Neural crest cell (in vitro differentiated cells): ENCODE results near the gene LPXN. TPM values are rescaled to one million over a fixed set of nuclear protein-coding genes. Genes with fewer than 3 reads are reported as not detected.
A peak's percentile ranks its signal among the peaks of the same experiment; 100 is the strongest.
"Not testable (repeated sequence)": the region's sequence is repeated elsewhere in the genome, so short reads cannot be mapped to it uniquely, and the experiment has no call there.

Source experiments
- DNase-seq: peaks from one replicate; pipeline ENCODE4 v3.0.0; 2021; ENCODE audit warnings: low read depth, mixed read lengths, low spot score
- H3K27ac Mint-ChIP-seq: one replicate; pipeline ENCODE4 v1.8.0; 2021; ENCODE audit warnings: mild to moderate bottlenecking, mixed read lengths; ENCODE audit not compliant: unreplicated experiment
- H3K27me3 Mint-ChIP-seq: 2 replicates; pipeline ENCODE4 v1.8.0; 2021; ENCODE audit warnings: low read depth, mild to moderate bottlenecking, mixed read lengths
- H3K36me3 Mint-ChIP-seq: 2 replicates; pipeline ENCODE4 v1.8.0; 2021; ENCODE audit warnings: low read depth, mild to moderate bottlenecking, mixed read lengths
- H3K4me1 Mint-ChIP-seq: 2 replicates; pipeline ENCODE4 v1.8.0; 2021; ENCODE audit warnings: mixed read lengths
- H3K4me3 Mint-ChIP-seq: one replicate; pipeline ENCODE4 v1.8.0; 2021; ENCODE audit warnings: mild to moderate bottlenecking, mixed read lengths
- H3K9me3 Mint-ChIP-seq: 2 replicates; pipeline ENCODE4 v1.8.0; 2021; ENCODE audit warnings: mixed read lengths
- CTCF ChIP-seq: fragments of 200-600 bp; sonication (generic); conservative IDR thresholded peaks from 2 replicates; pipeline ENCODE4 v1.5.0; 2021; ENCODE audit warnings: antibody characterized with exemption, mild to moderate bottlenecking
- total RNA-seq: library from RNA; stranded (reverse); gene quantifications from 2 replicates; pipeline ENCODE4 v1.2.1, GENCODE V29; 2021

Gene LPXN
- total RNA-seq, 1 donor from 2014 or later: 3.1 TPM

DNA sequence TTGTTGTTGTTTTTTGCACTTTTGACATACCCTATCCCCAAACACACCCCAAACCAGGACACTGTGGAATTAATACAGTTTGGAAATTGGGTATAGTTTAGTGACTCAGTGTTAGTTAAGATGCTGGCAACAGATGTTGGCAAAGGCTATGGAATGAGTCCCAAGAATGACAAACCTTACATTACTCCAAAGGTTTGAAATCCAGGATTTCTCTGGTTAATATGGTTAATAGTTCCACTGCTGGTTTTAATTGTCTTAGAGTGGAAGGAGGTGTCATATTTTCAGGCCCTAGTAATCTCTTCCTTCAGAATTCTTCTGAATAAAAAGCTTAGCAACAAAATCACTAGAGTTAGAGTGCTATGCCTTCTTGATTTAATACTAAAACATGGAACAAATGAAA, 775 bp downstream of the LPXN start:
- Mint-ChIP-seq H3K27ac (no peak overlapping the region), H3K36me3 (no peaks in the 10 kb centered on the region), H3K4me1 (peaks cover 18% of the 10 kb centered on the region), H3K27me3 (peaks cover 3% of the 10 kb centered on the region), H3K4me3 (peak overlapping the region; percentile 17), H3K9me3 (no peaks in the 10 kb centered on the region)
- no peak for DNase-seq
- TF ChIP-seq CTCF: no peak

DNA sequence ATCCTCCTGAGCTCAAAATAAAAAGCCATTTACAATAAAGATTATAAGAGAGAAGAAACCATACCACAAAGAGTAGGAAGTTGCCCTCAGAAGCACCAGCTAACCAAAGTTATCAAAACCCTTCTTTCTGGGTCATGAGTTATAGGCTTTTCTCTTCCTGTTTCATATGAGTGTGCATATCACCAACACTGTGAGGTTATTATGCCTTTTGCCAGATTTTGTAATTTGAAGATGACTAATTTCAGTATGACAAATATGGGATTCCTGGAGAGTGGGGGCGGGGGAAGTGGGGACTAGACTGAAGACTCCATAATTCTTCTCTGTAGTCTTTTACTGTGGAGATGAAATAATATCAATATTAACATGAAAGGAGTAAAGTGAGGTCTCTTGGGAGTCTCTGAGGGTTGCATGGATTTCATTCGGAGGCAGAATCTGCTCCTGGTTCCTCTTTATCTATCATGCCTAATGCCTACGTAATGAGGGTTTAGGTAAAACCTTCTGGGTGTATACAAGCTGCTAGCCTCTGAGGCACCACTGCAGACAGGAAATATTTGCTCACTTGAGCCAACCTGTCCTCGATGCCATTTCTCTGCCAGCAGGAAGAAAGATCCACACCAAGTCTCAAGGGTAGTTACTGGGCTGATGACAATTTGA, 2.1 kb downstream of the LPXN start:
- Mint-ChIP-seq H3K4me3 (no peak overlapping the region), H3K36me3 (no peaks in the 10 kb centered on the region), H3K4me1 (peaks cover 14% of the 10 kb centered on the region), H3K27me3 (no peaks in the 10 kb centered on the region), H3K27ac (no peak overlapping the region), H3K9me3 (no peaks in the 10 kb centered on the region)
- no peak for TF ChIP-seq CTCF
- DNase-seq: no peak

DNA sequence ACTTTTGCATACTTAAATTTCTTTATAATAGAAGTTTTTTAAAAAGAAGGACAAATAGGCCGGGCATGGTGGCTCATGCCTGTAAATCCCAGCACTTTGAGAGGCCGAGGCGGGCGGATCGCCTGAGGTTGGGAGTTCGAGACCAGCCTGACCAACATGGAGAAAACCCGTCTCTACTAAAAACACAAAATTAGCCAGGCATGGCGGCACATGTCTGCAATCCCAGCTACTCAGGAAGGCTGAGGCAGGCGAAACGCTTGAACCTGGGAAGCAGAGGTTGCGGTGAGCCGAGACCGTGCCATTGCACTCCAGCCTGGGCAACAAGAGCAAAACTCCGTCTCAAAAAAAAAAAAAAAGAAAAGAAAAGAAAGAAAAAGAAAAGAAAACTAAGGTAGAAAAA, 2.8 kb downstream of the LPXN start:
- H3K9me3 Mint-ChIP-seq, H3K36me3 Mint-ChIP-seq, H3K27ac Mint-ChIP-seq, H3K4me3 Mint-ChIP-seq, DNase-seq, H3K27me3 Mint-ChIP-seq, H3K4me1 Mint-ChIP-seq: not testable (repeated sequence)

DNA sequence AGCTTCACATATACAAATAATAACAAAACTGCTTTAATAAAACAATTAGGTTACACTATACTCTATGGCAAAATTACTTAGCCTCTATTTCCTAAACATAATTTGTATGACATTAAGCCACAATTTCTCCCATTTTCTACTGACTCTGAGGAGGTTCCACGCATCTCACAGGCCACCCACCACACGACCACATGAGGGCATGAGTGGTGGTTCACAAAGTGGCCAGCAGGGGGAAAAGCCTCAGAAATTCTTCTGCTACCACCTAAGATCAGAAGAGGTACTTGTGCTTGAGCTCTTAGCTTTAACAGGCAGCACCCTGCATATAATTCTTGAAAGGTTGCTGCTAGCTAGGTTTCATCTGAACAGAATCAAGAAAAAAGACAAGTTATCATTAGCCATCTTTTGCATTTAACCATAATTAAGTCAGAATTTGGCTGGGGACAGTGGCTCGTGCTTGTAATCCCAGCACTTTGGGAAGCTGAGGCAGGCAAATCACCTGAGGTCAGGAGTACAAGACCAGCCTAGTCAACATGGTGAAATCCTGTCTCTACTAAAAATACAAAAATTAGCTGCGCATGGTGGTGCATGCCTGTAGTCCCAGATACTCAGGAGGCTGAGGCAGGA, 7.7 kb downstream of the LPXN start:
- Mint-ChIP-seq H3K4me3 (no peak overlapping the region), H3K36me3 (no peaks in the 10 kb centered on the region), H3K27ac (no peak overlapping the region), H3K27me3 (no peaks in the 10 kb centered on the region), H3K4me1 (no peaks in the 10 kb centered on the region), H3K9me3 (no peaks in the 10 kb centered on the region)
- peak; percentile 62 for DNase-seq
- peak; percentile 75 for TF ChIP-seq CTCF

GRCh38 chr11:58564231-58564630, 11.4 kb downstream of the LPXN start:
- no peak for TF ChIP-seq CTCF
- peaks cover 5% of the 10 kb centered on the region for H3K4me1 Mint-ChIP-seq
- no peak overlapping the region for H3K4me3 Mint-ChIP-seq
- no peak for DNase-seq
- H3K9me3 Mint-ChIP-seq: no peaks in the 10 kb centered on the region
- no peaks in the 10 kb centered on the region for H3K36me3 Mint-ChIP-seq
- H3K27me3 Mint-ChIP-seq: no peaks in the 10 kb centered on the region
- H3K27ac Mint-ChIP-seq: no peak overlapping the region

DNA sequence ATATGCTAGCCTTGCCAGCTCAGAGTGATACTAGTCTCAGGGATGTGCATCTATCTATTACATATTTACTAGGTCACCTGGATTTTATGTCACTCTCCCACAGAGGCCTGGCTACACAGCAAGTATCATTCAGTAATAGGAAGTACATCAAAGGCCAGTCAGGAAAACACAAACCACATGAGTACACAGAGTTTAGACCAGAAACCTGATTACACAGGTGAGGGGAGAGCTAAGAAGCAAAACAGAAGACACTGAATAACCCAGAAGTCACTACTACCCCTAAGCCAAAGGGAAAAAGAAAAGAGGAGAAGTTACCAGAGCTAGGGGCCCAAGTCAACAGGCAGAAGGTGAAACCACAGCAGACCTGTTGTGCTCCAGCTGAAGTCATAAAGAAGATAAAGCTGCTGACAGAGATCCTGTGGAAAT, 13.3 kb downstream of the LPXN start:
- Mint-ChIP-seq H3K4me1 (peaks cover 5% of the 10 kb centered on the region), H3K4me3 (no peak overlapping the region), H3K27ac (no peak overlapping the region), H3K9me3 (no peaks in the 10 kb centered on the region), H3K36me3 (no peaks in the 10 kb centered on the region), H3K27me3 (no peaks in the 10 kb centered on the region)
- no peak for TF ChIP-seq CTCF
- DNase-seq: no peak
